A549 (cell line): ENCODE measurements around the gene CCDC40.

ENCODE experiments used
- BHLHE40 ChIP-seq: IDR thresholded peaks from 2 replicates; pipeline ENCODE4 v1.6.1; 2012; ENCODE audit warnings: low read depth, low read length, inconsistent platforms
- CHD2 ChIP-seq: fragments of 150-350 bp; IDR thresholded peaks from 2 replicates; pipeline ENCODE4 v1.6.1; 2014; ENCODE audit warnings: low read length; ENCODE audit not compliant: partially characterized antibody
- EHF ChIP-seq: fragments of 250-450 bp; sonication (Bioruptor Pico); IDR thresholded peaks from 2 replicates; pipeline ENCODE4 v1.5.0; 2020; ENCODE audit warnings: mild to moderate bottlenecking
- EHMT2 ChIP-seq: fragments of 200-600 bp; sonication (generic); IDR thresholded peaks from 2 replicates; pipeline ENCODE4 v1.6.1; 2016; ENCODE audit warnings: antibody characterized with exemption, low read depth, mild to moderate bottlenecking, moderate library complexity
- JUN ChIP-seq, 2 experiments: fragments of >200 bp; sonication (Bioruptor Twin); formaldehyde crosslinking; IDR thresholded peaks; 2 replicates in 1 of 2; 3 replicates in 1 of 2; pipeline ENCODE4 v1.6.1; 2016 to 2017
- MYC ChIP-seq: IDR thresholded peaks from 2 replicates; pipeline ENCODE4 v1.6.1; 2012; ENCODE audit warnings: mild to moderate bottlenecking, inconsistent platforms, low read length, improper control_type of control experiment, borderline replicate concordance
- NR3C1 ChIP-seq: fragments of >200 bp; sonication (Bioruptor Twin); formaldehyde crosslinking; IDR thresholded peaks from 3 replicates; pipeline ENCODE4 v1.6.1; 2017
- POLR2A ChIP-seq: IDR thresholded peaks from 2 replicates; pipeline ENCODE4 v1.6.1; 2012; ENCODE audit warnings: mild to moderate bottlenecking, low read length
- POLR2AphosphoS2 ChIP-seq: conservative IDR thresholded peaks from 2 replicates; pipeline ENCODE4 v1.6.1; 2012; ENCODE audit warnings: low read length, improper control_type of control experiment, inconsistent platforms
- RFX5 ChIP-seq: fragments of 450-650 bp; IDR thresholded peaks from 2 replicates; pipeline ENCODE4 v1.7.1; 2014; ENCODE audit warnings: antibody characterized with exemption, mild to moderate bottlenecking, moderate library complexity
- SMC3 ChIP-seq: fragments of >200 bp; sonication (Bioruptor Twin); formaldehyde crosslinking; IDR thresholded peaks from 3 replicates; pipeline ENCODE4 v1.6.1; 2018; ENCODE audit warnings: inconsistent platforms
- TF ChIP-seq, protein P1 (sequence below): fragments of >200 bp; sonication (Bioruptor Twin); formaldehyde crosslinking; IDR thresholded peaks from 3 replicates; pipeline ENCODE4 v1.5.1; 2016
- TF ChIP-seq, protein P2 (sequence below): IDR thresholded peaks from 2 replicates; pipeline ENCODE4 v1.6.1; 2012
- TF ChIP-seq, protein P3 (sequence below): IDR thresholded peaks from 2 replicates; pipeline ENCODE4 v1.6.1; 2012; ENCODE audit warnings: low read depth, borderline replicate concordance

DNA sequence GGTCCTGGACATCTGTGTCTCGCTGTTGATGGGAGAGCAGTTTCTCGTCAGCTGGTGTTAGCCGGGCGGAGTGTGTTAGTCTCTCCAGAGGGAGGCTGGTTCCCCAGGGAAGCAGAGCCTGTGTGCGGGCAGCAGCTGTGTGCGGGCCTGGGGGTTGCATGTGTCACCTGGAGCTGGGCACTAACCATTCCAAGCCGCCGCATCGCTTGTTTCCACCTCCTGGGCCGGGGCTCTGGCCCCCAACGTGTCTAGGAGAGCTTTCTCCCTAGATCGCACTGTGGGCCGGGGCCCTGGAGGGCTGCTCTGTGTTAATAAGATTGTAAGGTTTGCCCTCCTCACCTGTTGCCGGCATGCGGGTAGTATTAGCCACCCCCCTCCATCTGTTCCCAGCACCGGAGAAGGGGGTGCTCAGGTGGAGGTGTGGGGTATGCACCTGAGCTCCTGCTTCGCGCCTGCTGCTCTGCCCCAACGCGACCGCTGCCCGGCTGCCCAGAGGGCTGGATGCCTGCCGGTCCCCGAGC lies 82.9 kb downstream of the CCDC40 start:
- TF ChIP-seq, protein P1, sequence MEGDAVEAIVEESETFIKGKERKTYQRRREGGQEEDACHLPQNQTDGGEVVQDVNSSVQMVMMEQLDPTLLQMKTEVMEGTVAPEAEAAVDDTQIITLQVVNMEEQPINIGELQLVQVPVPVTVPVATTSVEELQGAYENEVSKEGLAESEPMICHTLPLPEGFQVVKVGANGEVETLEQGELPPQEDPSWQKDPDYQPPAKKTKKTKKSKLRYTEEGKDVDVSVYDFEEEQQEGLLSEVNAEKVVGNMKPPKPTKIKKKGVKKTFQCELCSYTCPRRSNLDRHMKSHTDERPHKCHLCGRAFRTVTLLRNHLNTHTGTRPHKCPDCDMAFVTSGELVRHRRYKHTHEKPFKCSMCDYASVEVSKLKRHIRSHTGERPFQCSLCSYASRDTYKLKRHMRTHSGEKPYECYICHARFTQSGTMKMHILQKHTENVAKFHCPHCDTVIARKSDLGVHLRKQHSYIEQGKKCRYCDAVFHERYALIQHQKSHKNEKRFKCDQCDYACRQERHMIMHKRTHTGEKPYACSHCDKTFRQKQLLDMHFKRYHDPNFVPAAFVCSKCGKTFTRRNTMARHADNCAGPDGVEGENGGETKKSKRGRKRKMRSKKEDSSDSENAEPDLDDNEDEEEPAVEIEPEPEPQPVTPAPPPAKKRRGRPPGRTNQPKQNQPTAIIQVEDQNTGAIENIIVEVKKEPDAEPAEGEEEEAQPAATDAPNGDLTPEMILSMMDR: no peak
- TF ChIP-seq RFX5 (no peak), POLR2AphosphoS2 (no peak), SMC3 (no peak), POLR2A (no peak), EHF (no peak), CHD2 (no peak), EHMT2 (no peak), JUN (IDR thresholded peaks at IDR 0.05) (no peak), BHLHE40 (no peak), NR3C1 (no peak), MYC (no peak)
- TF ChIP-seq, protein P2, sequence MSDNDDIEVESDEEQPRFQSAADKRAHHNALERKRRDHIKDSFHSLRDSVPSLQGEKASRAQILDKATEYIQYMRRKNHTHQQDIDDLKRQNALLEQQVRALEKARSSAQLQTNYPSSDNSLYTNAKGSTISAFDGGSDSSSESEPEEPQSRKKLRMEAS: no peak
- TF ChIP-seq, protein P3, sequence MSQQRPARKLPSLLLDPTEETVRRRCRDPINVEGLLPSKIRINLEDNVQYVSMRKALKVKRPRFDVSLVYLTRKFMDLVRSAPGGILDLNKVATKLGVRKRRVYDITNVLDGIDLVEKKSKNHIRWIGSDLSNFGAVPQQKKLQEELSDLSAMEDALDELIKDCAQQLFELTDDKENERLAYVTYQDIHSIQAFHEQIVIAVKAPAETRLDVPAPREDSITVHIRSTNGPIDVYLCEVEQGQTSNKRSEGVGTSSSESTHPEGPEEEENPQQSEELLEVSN: no peak
